Vagina (tissue), 2 donors: Measurements from ENCODE around the gene THSD7A.

Source experiments
- CTCF ChIP-seq, 3 experiments: fragments of 450-650 bp in 2 of 3; fragments of 200-600 bp in 1 of 3; sonication (generic) in 1 of 3; IDR thresholded peaks; one replicate each; pipeline ENCODE4 v1.5.1; 2017 to 2019; ENCODE audit warnings: antibody characterized with exemption in 3 of 3, mild to moderate bottlenecking in 2 of 3, moderate library complexity in 2 of 3
- POLR2A ChIP-seq, 2 donors: fragments of 450-650 bp; IDR thresholded peaks; one replicate each; pipeline ENCODE4 v1.6.1; 2017; ENCODE audit warnings: antibody characterized with exemption in 2 of 2, mild to moderate bottlenecking in 2 of 2, moderate library complexity in 2 of 2
- POLR2AphosphoS5 ChIP-seq, 2 donors: sonication (generic); formaldehyde crosslinking; IDR thresholded peaks; one replicate each; pipeline ENCODE4 v1.9.0; 2017; ENCODE audit warnings: antibody characterized with exemption in 2 of 2, mild to moderate bottlenecking in 2 of 2, low read depth in 1 of 2; ENCODE audit not compliant: insufficient read depth in 1 of 2

GRCh38 chr7:11642276-11642675 lies 189.7 kb downstream of the THSD7A start:
- TF ChIP-seq CTCF (IDR thresholded peaks at IDR 0.05) (no peak), POLR2A (IDR thresholded peaks at IDR 0.05) (no peak), POLR2AphosphoS5 (IDR thresholded peaks at IDR 0.05; ENCODE audit: insufficient read depth in 1 of 2, low read depth in 1 of 2) (no peak)
